Suprapubic skin (tissue), 4 donors: ENCODE results near the gene RNF150. TPM values are rescaled to one million over a fixed set of nuclear protein-coding genes. Genes with fewer than 3 reads are reported as not detected.
"Not testable (repeated sequence)": the region's sequence is repeated elsewhere in the genome, so short reads cannot be mapped to it uniquely, and the experiment has no call there.

ENCODE experiments used
- DNase-seq, 2 donors: peaks; one replicate each; pipeline ENCODE4 v3.0.0-alpha.2; 2019; ENCODE audit warnings: low spot score in 2 of 2
- H3K27ac ChIP-seq: fragments of 200-600 bp; sonication (generic); one replicate; pipeline ENCODE4 v1.5.1; 2019
- H3K27me3 ChIP-seq: fragments of 200-600 bp; sonication (generic); one replicate; pipeline ENCODE4 v1.5.1; 2019
- H3K36me3 ChIP-seq: fragments of 200-600 bp; sonication (generic); one replicate; pipeline ENCODE4 v1.5.1; 2019
- H3K4me1 ChIP-seq: fragments of 200-600 bp; sonication (generic); one replicate; pipeline ENCODE4 v1.5.1; 2019
- H3K4me3 ChIP-seq: fragments of 200-600 bp; sonication (generic); one replicate; pipeline ENCODE4 v1.5.1; 2019; ENCODE audit warnings: mild to moderate bottlenecking
- H3K9me3 ChIP-seq: fragments of 200-600 bp; sonication (generic); one replicate; pipeline ENCODE4 v1.5.1; 2019
- CTCF ChIP-seq, 2 donors: fragments of 200-600 bp in 1 of 2; fragments of 450-650 bp in 1 of 2; sonication (generic) in 1 of 2; IDR thresholded peaks; one replicate each; pipeline ENCODE4 v1.5.1; 2016 to 2019; ENCODE audit warnings: antibody characterized with exemption in 2 of 2, mild to moderate bottlenecking in 1 of 2, moderate library complexity in 1 of 2
- EP300 ChIP-seq: sonication (generic); formaldehyde crosslinking; IDR thresholded peaks from one replicate; pipeline ENCODE4 v1.6.1; 2017; ENCODE audit warnings: antibody characterized with exemption
- POLR2A ChIP-seq, 2 donors: fragments of 450-650 bp; IDR thresholded peaks; one replicate each; pipeline ENCODE4 v1.6.1; 2017; ENCODE audit warnings: antibody characterized with exemption in 2 of 2, mild to moderate bottlenecking in 2 of 2, moderate library complexity in 2 of 2
- POLR2AphosphoS5 ChIP-seq, 3 donors: sonication (generic); formaldehyde crosslinking; IDR thresholded peaks; one replicate each; pipeline ENCODE4 v1.6.1; 2017; ENCODE audit warnings: antibody characterized with exemption in 3 of 3
- WGBS: methylation state at CpG from one replicate; pipeline ENCODE4 v1.1.5; 2018; 5-methylcytosine and 5-hydroxymethylcytosine counted together
- total RNA-seq, 4 donors: library from RNA; depleted of rRNA; stranded (reverse); fragments of >200 nt; gene quantifications; one replicate each; pipeline ENCODE4 v1.1.0, GENCODE V29; 2016

The RNF150 gene
- total RNA-seq, 4 donors from 2014 or later = 0.83 to 4.0 (median 2.6) TPM

DNA sequence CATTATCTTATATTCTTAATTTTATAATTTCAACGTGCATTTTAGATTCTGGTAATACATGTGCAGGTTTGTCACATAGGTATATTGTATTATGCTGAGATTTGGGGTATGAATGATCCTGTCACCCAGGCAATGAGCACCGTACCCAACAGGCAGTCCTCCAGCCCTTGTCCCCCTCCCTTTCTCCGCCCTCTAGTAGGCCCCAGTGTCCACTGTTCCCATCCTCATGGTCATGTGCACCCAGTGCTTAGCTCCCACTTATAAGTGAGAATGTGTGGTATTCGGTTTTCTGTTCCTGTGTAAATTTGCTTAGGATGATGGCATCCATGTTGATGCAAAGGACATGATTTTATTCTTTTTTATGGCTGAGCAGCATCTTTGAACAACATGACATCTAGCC is 70.6 kb downstream of the RNF150 start:
- no peaks in the 10 kb centered on the region for H3K27me3 ChIP-seq
- 86% methylated on average over 4 of the region's 4 CpGs for WGBS

GRCh38 chr4:141058591-141059512 is 74.4 kb downstream of the RNF150 start:
- no peak for DNase-seq
- no peaks in the 10 kb centered on the region for H3K27me3 ChIP-seq
- WGBS = 84% methylated on average over 4 of the region's 4 CpGs
- no peaks in the 10 kb centered on the region for H3K36me3 ChIP-seq
- no peak for TF ChIP-seq POLR2AphosphoS5 (IDR thresholded peaks at IDR 0.05)
- no peak for TF ChIP-seq EP300
- TF ChIP-seq POLR2A (IDR thresholded peaks at IDR 0.05) = no peak
- no peak for TF ChIP-seq CTCF (IDR thresholded peaks at IDR 0.05)
- no peak overlapping the region for H3K4me3 ChIP-seq
- H3K4me1 ChIP-seq = no peaks in the 10 kb centered on the region
- H3K9me3 ChIP-seq = no peaks in the 10 kb centered on the region
- no peak overlapping the region for H3K27ac ChIP-seq

More for the DNA sequence above, 70.6 kb downstream of the RNF150 start:
- Histone ChIP-seq H3K4me1 (no peaks in the 10 kb centered on the region), H3K4me3 (no peak overlapping the region), H3K36me3 (no peaks in the 10 kb centered on the region), H3K9me3 (no peaks in the 10 kb centered on the region), H3K27ac (no peak overlapping the region)
- no peak for TF ChIP-seq POLR2AphosphoS5 (IDR thresholded peaks at IDR 0.05)
- TF ChIP-seq POLR2A (IDR thresholded peaks at IDR 0.05) = no peak
- no peak for TF ChIP-seq EP300
- no peak for TF ChIP-seq CTCF (IDR thresholded peaks at IDR 0.05)
- DNase-seq = no peak

DNA sequence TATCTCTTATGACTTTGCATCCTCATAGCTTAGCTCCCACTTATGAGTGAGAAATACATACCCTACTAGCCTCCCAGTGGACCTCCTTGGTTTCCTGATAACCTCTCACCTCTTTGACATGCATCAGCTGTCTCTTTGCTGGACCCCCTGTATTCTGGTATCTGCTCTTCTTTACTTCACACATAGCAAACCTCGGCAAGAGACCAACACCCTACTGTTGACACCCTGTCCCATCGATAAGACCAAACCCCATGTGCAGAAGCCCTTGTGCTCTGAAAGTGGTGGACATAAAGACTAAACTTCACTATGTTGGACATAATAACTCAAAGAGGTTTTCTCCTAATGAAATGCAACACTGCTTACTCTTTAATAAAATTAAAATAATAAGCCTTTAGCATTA is 75.7 kb downstream of the RNF150 start:
- 78% methylated on average over 2 of the region's 2 CpGs for WGBS
- H3K36me3 ChIP-seq = no peaks in the 10 kb centered on the region
- TF ChIP-seq CTCF (IDR thresholded peaks at IDR 0.05) (no peak), POLR2A (IDR thresholded peaks at IDR 0.05) (no peak), POLR2AphosphoS5 (IDR thresholded peaks at IDR 0.05) (no peak), EP300 (no peak)

DNA sequence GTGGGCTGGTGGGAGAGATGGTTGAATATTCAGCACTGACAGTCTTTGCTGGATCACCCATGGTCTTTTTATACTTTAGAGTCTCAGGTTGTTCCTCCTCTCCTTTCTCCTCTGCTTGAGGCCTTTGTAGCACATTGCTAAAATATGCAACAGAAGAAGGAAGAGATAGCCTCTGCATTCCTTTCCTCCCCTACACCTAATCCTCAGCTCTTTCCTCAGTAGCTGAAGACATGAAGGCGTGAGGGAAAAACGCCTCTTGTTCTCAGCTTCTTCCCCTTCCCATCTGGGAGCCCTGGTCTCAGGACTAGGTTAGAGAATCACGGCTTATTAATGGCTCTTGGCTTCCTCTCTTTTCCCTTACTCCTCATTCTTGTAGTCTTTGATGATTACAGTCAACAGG is 76.8 kb downstream of the RNF150 start:
- no peaks in the 10 kb centered on the region for H3K27me3 ChIP-seq
- H3K9me3 ChIP-seq = no peaks in the 10 kb centered on the region
- H3K36me3 ChIP-seq = no peaks in the 10 kb centered on the region
- TF ChIP-seq CTCF (IDR thresholded peaks at IDR 0.05) (no peak), POLR2AphosphoS5 (IDR thresholded peaks at IDR 0.05) (no peak), EP300 (no peak), POLR2A (IDR thresholded peaks at IDR 0.05) (no peak)
- no peak for DNase-seq
- no peak overlapping the region for H3K4me3 ChIP-seq
- H3K27ac ChIP-seq = no peak overlapping the region
- WGBS = 90% methylated on average over 3 of the region's 3 CpGs
- H3K4me1 ChIP-seq = no peaks in the 10 kb centered on the region

More for the DNA sequence above, 75.7 kb downstream of the RNF150 start:
- no peaks in the 10 kb centered on the region for H3K4me1 ChIP-seq
- DNase-seq = no peak
- H3K9me3 ChIP-seq = no peaks in the 10 kb centered on the region
- no peak overlapping the region for H3K4me3 ChIP-seq
- no peak overlapping the region for H3K27ac ChIP-seq
- H3K27me3 ChIP-seq = no peaks in the 10 kb centered on the region

DNA sequence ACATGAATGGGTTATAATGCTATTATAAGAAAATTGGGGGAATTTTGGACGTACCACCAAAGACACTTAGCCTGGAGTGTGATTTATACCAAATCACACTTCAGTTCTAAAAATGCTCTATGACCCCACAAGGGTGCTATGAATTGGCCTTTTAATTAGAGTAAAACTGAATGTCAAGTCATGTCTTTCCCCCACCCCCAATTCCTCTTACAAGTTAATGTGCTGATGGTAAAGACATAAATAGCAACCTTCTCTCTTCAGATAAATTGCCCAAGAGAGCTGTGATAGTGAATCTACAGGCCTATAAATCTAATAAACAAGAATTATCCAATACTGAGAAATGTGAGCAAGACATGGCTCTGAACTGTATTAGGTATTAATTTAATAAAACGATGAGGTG is 78.8 kb downstream of the RNF150 start:
- H3K27ac ChIP-seq = no peak overlapping the region
- WGBS = 88% methylated on average over 2 of the region's 2 CpGs
- no peaks in the 10 kb centered on the region for H3K36me3 ChIP-seq
- H3K4me3 ChIP-seq = no peak overlapping the region
- no peaks in the 10 kb centered on the region for H3K4me1 ChIP-seq
- DNase-seq = no peak
- H3K27me3 ChIP-seq = no peaks in the 10 kb centered on the region
- TF ChIP-seq CTCF (IDR thresholded peaks at IDR 0.05) (no peak), POLR2AphosphoS5 (IDR thresholded peaks at IDR 0.05) (no peak), EP300 (no peak), POLR2A (IDR thresholded peaks at IDR 0.05) (no peak)
- H3K9me3 ChIP-seq = no peaks in the 10 kb centered on the region

GRCh38 chr4:141050999-141051398 is 82.3 kb downstream of the RNF150 start:
- H3K36me3 ChIP-seq, H3K27me3 ChIP-seq: not testable (repeated sequence)
- 100% methylated on average over 1 of the region's 1 CpG for WGBS

More at GRCh38 chr4:141050999-141051398, 82.3 kb downstream of the RNF150 start:
- H3K27ac ChIP-seq, DNase-seq, H3K9me3 ChIP-seq, H3K4me1 ChIP-seq, H3K4me3 ChIP-seq: not testable (repeated sequence)
